Sigmoid colon (tissue), 4 donors: ENCODE data around the gene NEMF.

Experiments used
- CTCF ChIP-seq, 4 experiments: fragments of 450-650 bp in 3 of 4; fragments of 200-600 bp in 1 of 4; IDR thresholded peaks; one replicate each; pipeline ENCODE4 v1.5.1; 2016 to 2019; ENCODE audit warnings: antibody characterized with exemption in 4 of 4, mild to moderate bottlenecking in 3 of 4, moderate library complexity in 2 of 4
- EP300 ChIP-seq, 4 donors: sonication (generic); formaldehyde crosslinking; IDR thresholded peaks; one replicate each; pipeline ENCODE4 v1.6.1; 2017; ENCODE audit warnings: antibody characterized with exemption in 4 of 4
- POLR2AphosphoS5 ChIP-seq, 4 donors: sonication (generic); formaldehyde crosslinking; IDR thresholded peaks; one replicate each; pipeline ENCODE4 v1.6.1; 2017; ENCODE audit warnings: antibody characterized with exemption in 4 of 4

- TF ChIP-seq CTCF (IDR thresholded peaks at IDR 0.05) (no peak), EP300 (IDR thresholded peaks at IDR 0.05) (no peak), POLR2AphosphoS5 (IDR thresholded peaks at IDR 0.05) (no peak)
Observed at GRCh38 chr14:49786315-49786714, 66.3 kb downstream of the NEMF start.
